ENCODE measurements around the gene POU2AF3.

POU2AF3 gene

DNA sequence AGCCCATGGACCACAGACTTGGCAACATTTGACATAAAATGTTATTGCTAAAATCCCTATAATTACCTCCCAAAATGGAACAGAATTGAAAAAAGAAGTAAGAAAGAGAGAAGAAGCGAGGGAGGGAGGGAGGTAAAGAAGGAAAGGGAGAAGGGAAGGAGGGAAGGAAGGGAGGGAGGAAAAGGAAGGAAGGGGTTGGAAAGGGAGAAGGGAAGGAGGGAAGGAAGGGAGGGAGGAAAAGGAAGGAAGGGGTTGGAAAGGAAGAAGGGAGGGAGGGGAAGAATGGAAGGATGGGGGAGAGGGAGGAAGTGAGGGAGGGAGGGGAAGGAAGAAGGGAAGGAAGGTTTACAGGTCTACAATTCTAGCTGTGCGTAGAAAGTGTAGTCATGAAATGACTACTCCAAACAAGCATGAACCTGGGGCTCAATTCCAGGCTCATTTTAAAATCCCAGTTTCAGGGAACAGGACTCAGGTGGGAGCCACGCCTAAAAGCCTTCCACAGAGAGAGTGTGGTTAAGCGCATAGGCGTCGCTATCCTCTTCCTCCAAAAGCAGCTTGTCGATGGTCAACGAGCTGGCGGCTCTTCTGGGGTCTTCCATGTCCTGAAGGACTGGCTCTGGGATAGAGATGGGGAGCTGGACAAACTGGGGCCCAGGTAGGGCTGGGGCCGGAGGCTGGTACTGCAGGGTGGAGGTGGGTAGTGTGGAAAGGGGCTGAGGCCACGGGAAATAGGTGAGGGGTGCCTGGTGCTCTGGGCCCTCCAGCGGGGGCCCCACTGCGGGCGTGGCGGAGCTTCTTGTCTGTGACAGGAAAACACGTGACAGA, 55.6 kb downstream of the POU2AF3 start:
- no peak for FAIRE-seq

DNA sequence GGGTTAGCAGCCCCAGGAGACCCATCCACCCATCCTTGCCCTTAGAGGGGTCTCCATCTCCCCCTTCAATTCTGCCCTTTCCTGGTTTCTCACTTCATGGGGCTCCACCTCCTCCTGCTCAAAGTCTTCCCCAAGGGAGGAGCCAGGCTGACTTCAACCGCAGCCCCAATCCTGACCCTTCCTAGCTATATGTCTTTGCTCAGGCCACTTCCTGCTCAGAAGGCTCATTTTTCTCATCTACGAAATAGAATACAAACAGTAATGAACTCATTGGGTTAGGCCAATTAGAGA, 56.2 kb downstream of the POU2AF3 start:
- FAIRE-seq: no peak

DNA sequence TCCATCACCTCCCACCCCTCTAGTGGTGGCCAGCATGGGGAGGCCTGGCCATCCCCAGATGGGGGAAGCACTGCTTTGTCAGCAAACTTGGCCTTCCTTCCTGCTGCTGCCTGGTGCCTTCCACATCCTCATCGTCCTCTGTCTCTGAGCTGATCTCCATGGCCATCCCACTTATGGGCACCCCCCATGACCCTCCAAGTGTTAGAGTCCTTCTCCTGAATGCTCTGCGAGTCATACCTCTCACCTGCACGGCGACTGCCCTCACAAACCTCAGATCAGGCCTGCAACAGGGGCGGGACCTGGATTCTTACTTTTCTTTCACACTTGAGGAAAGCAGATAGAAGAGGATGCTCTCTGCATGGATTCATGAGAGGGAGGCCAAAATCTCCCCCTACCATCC, 56.8 kb downstream of the POU2AF3 start:
- FAIRE-seq: no peak

DNA sequence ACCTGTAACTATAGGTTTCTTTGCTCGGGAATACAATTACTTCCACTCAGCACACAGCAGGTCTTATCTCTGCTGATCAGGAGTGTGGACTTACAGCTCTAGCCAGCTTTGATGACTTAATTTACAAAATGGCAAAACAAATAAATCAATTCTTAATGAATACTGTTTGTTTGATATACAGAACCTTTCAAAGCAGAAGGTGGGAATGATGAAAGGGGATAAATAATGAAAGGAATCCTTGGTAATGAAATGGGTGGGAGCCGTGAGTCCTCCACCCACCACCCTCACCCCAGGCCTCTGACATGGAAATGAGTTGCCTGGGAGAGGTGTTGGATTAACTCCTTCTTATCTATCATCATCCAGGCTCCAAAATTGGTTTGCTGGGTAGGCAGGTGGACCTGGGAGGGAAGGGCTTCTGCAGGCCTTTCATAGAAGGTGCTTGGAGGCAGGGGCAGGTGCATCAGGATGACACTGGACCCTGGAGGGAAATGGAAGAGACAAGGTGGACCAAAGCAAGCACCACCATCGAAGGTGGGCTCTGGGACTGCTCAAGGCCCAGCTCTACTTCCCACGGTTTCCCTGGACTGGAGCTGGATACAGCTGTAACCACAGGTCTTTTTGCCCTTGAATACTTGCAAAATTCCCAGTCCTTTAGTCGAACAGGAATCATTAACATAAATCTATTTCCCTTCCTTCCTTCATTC, 57.8 kb downstream of the POU2AF3 start:
- no peak for FAIRE-seq

DNA sequence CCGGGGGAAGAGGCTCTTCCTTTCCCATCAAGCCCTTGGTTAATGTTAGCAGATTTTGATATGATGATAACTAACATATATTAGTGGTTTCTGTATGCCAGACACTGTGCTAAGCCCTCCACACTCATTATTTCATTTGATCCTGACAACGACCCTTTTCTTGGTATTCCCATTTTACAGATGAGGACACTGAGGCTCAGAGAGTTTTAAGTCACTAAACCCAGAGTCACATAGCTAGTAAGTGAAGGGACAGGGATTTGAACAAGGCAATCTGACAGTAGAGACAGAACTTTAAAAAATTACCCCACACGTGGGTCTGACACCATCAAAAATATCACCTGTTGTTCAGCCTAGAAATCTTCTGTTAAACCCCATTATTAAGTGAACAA, 58.3 kb downstream of the POU2AF3 start:
- FAIRE-seq: no peak

DNA sequence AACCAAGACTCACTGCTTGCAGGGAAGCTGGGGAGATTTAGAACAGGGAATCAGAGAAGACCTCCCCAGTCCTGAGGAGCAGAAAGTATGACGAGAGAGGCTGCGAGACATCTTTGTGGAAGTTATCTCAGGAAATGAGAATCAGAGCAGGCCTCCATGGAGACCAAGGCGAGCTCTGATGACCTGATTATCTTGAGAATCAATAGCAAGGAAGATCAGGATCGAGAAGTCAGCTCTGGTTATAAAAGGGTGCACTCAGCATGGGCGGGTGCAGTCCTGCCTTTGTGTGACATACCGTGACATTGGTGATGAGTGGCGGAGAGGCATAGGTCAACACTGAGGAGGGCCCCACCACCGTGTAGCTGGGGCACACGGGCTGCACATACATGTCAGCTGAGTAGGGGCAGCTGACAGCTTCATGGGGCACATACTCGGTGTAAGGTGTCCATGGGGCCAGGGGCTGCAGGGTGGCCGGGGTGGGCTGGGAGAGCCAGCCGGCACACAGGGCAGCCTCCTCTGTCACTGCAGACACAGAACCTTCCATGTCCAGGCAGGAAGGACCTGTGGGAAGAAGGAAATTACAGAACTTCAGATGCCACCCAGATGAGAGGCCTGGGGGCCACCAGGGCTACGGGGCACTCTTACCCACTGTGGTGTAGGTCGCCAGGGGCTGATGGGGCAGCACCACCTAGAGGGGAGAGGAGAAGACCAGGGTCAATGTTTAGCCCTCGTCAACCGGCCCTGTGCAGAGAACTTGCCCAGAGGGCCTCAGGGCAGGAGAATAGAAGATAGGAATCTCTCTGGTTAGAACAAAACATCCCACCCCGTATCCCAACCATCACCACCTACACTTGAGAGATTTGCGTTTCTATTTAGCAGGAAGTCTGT, 59.0 kb downstream of the POU2AF3 start:
- no peak for FAIRE-seq
